LNCaP clone FGC (cell line): ENCODE measurements around the gene SF1.

Experiments used
- DNase-seq: peaks from one replicate; pipeline ENCODE4 v3.0.0-alpha.2; 2011; ENCODE audit warnings: low read depth
- H3K4me3 ChIP-seq: 2 replicates; pipeline ENCODE4 v1.5.1; 2011; ENCODE audit warnings: mild to moderate bottlenecking, low read depth, low read length, control low read depth
- CTCF ChIP-seq: IDR thresholded peaks from 2 replicates; pipeline ENCODE4 v1.5.1; 2012; ENCODE audit warnings: mild to moderate bottlenecking; ENCODE audit not compliant: control insufficient read depth, insufficient read depth; ENCODE audit errors: extremely low read depth

The SF1 gene

GRCh38 chr11:64814712-64815187 is 36.4 kb upstream of the SF1 start:
- no peak overlapping the region for H3K4me3 ChIP-seq
- no peak for TF ChIP-seq CTCF
- DNase-seq: no peak

GRCh38 chr11:64813826-64814225 is 35.5 kb upstream of the SF1 start:
- no peak for TF ChIP-seq CTCF
- DNase-seq: no peak
- H3K4me3 ChIP-seq: no peak overlapping the region

- no peak for DNase-seq
- TF ChIP-seq CTCF: no peak
- peak overlapping the region; percentile 96 for H3K4me3 ChIP-seq
Observed at GRCh38 chr11:64810891-64811272, 32.5 kb upstream of the SF1 start.

- DNase-seq: peak; percentile 87
- peak within 1 kb of the TSS; percentile 96 for H3K4me3 ChIP-seq
- no peak for TF ChIP-seq CTCF
Observed at GRCh38 chr11:64810271-64810890, 32.0 kb upstream of the SF1 start, which contains the start of gene MEN1. Gene MEN1 (minus strand): TSS chr11:64810551. CDS start chr11:64810109, 442 bp downstream.

GRCh38 chr11:64809781-64810241 is 31.5 kb upstream of the SF1 start:
- TF ChIP-seq CTCF: no peak
- DNase-seq: no peak
- H3K4me3 ChIP-seq: peak overlapping the region; percentile 96

GRCh38 chr11:64805481-64805880 is 27.1 kb upstream of the SF1 start:
- no peak for TF ChIP-seq CTCF
- no peak for DNase-seq
- H3K4me3 ChIP-seq: no peak overlapping the region

- no peak for TF ChIP-seq CTCF
- peak overlapping the region; percentile 63 for H3K4me3 ChIP-seq
- no peak for DNase-seq
Observed at GRCh38 chr11:64804346-64805210, 26.2 kb upstream of the SF1 start.
